ENCODE measurements around the gene NDUFB4. TPM values are rescaled to one million over a fixed set of nuclear protein-coding genes. Genes with fewer than 3 reads are reported as not detected.

Gene NDUFB4
- total RNA-seq, 2 experiments from 2014 or later = 81.3 to 84.0 TPM

GRCh38 chr3:120645083-120645845, 49.1 kb downstream of the NDUFB4 start:
- ChIA-PET POLR2A (no interaction called here), CTCF (no interaction called here)
- Mint-ChIP-seq H3K4me3 (no peak overlapping the region), H3K27ac (no peak overlapping the region), H3K4me1 (ENCODE audit: low read depth) (peaks cover 7% of the 10 kb centered on the region), H3K27me3 (peaks cover 4% of the 10 kb centered on the region), H3K9me3 (no peaks in the 10 kb centered on the region), H3K36me3 (ENCODE audit: low read depth) (no peaks in the 10 kb centered on the region)
- H3K9me3 ChIP-seq (ENCODE audit: control insufficient read depth in 1 of 2, insufficient read depth in 1 of 2, low read length in 2 of 2) = no peaks in the 10 kb centered on the region
- intact Hi-C loops (cut with DNase I, micrococcal nuclease) = no loop called here
- no peaks in the 10 kb centered on the region for H3K27me3 ChIP-seq (ENCODE audit: control insufficient read depth in 1 of 2, insufficient read depth in 2 of 2, low read length in 2 of 2)
- no peaks in the 10 kb centered on the region for H3K36me3 ChIP-seq (ENCODE audit: insufficient read depth, low read length)
- no peak overlapping the region for H3K27ac ChIP-seq (ENCODE audit: low read depth in 1 of 2, low read length in 2 of 2)
- TF ChIP-seq CTCF (IDR thresholded peaks at IDR 0.05) = no peak
- no peak overlapping the region for H3K4me3 ChIP-seq (ENCODE audit: low read length)
- DNase-seq = no peak
- H3K4me1 ChIP-seq (ENCODE audit: insufficient read depth, low read length) = peaks cover under 1% of the 10 kb centered on the region
- ATAC-seq (ENCODE audit: poor library complexity) = no peak

GRCh38 chr3:120646771-120647432, 50.8 kb downstream of the NDUFB4 start:
- intact Hi-C loops (cut with DNase I, micrococcal nuclease) = no loop called here

GRCh38 chr3:120648290-120648689, 52.2 kb downstream of the NDUFB4 start:
- Mint-ChIP-seq H3K27me3 (no peaks in the 10 kb centered on the region), H3K27ac (no peak overlapping the region), H3K4me1 (ENCODE audit: low read depth) (no peaks in the 10 kb centered on the region), H3K9me3 (no peaks in the 10 kb centered on the region), H3K36me3 (ENCODE audit: low read depth) (no peaks in the 10 kb centered on the region), H3K4me3 (no peak overlapping the region)
- DNase-seq (no peak), ATAC-seq (ENCODE audit: poor library complexity) (no peak)
- H3K9me3 ChIP-seq (ENCODE audit: control insufficient read depth in 1 of 2, insufficient read depth in 1 of 2, low read length in 2 of 2) = no peaks in the 10 kb centered on the region
- ChIA-PET CTCF (interaction anchor here (0.6 to 0.7 kb wide), 2 partner anchors 62 to 1079 kb away, joined by 4 read pairs; no protein-coding TSS in a partner anchor), POLR2A (no interaction called here)
- H3K36me3 ChIP-seq (ENCODE audit: insufficient read depth, low read length) = no peaks in the 10 kb centered on the region
- intact Hi-C loops (cut with DNase I, micrococcal nuclease) = no loop called here
- no peak for TF ChIP-seq CTCF (IDR thresholded peaks at IDR 0.05)
- no peaks in the 10 kb centered on the region for H3K27me3 ChIP-seq (ENCODE audit: control insufficient read depth in 1 of 2, insufficient read depth in 2 of 2, low read length in 2 of 2)
- H3K27ac ChIP-seq (ENCODE audit: low read depth in 1 of 2, low read length in 2 of 2) = no peak overlapping the region
- H3K4me3 ChIP-seq (ENCODE audit: low read length) = no peak overlapping the region
- H3K4me1 ChIP-seq (ENCODE audit: insufficient read depth, low read length) = no peaks in the 10 kb centered on the region

More at GRCh38 chr3:120646771-120647432, 50.8 kb downstream of the NDUFB4 start:
- no peak overlapping the region for H3K4me3 Mint-ChIP-seq
- no peaks in the 10 kb centered on the region for H3K9me3 Mint-ChIP-seq
- ChIA-PET CTCF (no interaction called here), POLR2A (no interaction called here)
- no peak for TF ChIP-seq CTCF (IDR thresholded peaks at IDR 0.05)
- no peak for ATAC-seq (ENCODE audit: poor library complexity)
- H3K36me3 Mint-ChIP-seq (ENCODE audit: low read depth) = no peaks in the 10 kb centered on the region
- no peak overlapping the region for H3K27ac ChIP-seq (ENCODE audit: low read depth in 1 of 2, low read length in 2 of 2)
- H3K27me3 ChIP-seq (ENCODE audit: control insufficient read depth in 1 of 2, insufficient read depth in 2 of 2, low read length in 2 of 2) = no peaks in the 10 kb centered on the region
- H3K36me3 ChIP-seq (ENCODE audit: insufficient read depth, low read length) = no peaks in the 10 kb centered on the region
- no peak for DNase-seq
- H3K4me1 ChIP-seq (ENCODE audit: insufficient read depth, low read length) = no peaks in the 10 kb centered on the region
- H3K4me3 ChIP-seq (ENCODE audit: low read length) = no peak overlapping the region
- H3K4me1 Mint-ChIP-seq (ENCODE audit: low read depth) = no peaks in the 10 kb centered on the region
- peaks cover 4% of the 10 kb centered on the region for H3K27me3 Mint-ChIP-seq
- H3K27ac Mint-ChIP-seq = no peak overlapping the region
- no peaks in the 10 kb centered on the region for H3K9me3 ChIP-seq (ENCODE audit: control insufficient read depth in 1 of 2, insufficient read depth in 1 of 2, low read length in 2 of 2)
